GM21447 (cell line): ENCODE data around the gene ERO1A.
"Not testable (repeated sequence)": the region's sequence is repeated elsewhere in the genome, so short reads cannot be mapped to it uniquely, and the experiment has no call there.

Experiments used
- ATAC-seq: cut with Tn5 transposase; IDR thresholded peaks from one replicate; pipeline ENCODE4 v1.9.1; 2021; ENCODE audit not compliant: unreplicated experiment

The ERO1A gene, protein sequence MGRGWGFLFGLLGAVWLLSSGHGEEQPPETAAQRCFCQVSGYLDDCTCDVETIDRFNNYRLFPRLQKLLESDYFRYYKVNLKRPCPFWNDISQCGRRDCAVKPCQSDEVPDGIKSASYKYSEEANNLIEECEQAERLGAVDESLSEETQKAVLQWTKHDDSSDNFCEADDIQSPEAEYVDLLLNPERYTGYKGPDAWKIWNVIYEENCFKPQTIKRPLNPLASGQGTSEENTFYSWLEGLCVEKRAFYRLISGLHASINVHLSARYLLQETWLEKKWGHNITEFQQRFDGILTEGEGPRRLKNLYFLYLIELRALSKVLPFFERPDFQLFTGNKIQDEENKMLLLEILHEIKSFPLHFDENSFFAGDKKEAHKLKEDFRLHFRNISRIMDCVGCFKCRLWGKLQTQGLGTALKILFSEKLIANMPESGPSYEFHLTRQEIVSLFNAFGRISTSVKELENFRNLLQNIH

DNA sequence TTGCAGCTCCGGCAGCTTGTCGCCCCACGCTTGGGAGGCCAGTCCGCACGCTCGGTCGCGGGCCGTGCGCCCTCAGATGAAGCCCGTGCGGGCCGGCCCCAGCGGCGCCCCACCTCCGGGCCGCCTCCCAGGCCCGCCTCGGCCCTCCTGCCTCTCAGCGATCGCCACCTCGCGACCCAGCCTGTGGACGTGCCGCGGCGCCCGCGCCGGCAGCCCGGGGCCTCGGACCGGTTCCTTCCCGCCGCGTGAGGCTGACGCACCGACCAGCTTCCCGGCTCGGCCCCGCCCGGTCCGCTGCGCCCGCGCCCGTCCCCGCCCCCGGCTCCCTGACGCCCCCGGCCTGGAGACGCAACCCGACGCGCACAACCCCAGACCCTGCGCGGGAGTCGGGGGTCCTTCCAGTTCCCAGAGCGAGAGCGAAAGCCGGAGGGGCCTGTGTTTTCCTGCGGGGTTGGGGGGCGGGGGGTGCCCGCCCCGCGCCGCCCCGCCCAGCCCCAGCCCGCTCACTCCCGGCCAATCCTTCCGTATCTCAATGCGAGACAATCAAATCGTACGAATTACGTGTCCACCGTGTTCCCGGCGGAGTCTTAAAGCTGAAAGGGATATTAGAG lies at the start of gene ERO1A:
TSS of gene ERO1A (minus strand) at position 78 of the 611 bp plus-strand sequence. CDS start at position 1, 77 bp downstream.
- ATAC-seq = peak; percentile 57

DNA sequence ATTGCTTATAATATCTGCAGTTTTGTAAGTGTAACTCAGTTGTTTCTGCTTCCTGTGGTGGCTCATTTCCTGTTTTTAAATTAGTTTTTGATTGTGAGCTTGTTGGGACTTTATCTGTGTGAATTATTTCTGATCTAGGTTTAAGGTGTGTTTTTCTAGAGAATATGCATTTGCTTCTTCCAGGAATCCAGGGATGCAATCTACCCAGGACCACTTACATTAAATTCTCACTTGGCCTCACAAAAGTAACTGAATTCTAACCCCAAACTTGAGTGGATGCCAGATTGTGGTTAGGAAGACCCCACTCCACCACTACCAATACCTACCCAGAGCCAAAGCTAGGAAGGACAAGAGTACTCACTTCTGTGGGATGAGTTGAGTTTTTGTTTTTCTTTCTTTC lies 46.5 kb upstream of the ERO1A start:
- peak; percentile 44 for ATAC-seq

GRCh38 chr14:52740751-52741150 lies 45.4 kb upstream of the ERO1A start:
- ATAC-seq = no peak

- ATAC-seq = no peak
Observed at GRCh38 chr14:52738409-52738808, 43.1 kb upstream of the ERO1A start.

DNA sequence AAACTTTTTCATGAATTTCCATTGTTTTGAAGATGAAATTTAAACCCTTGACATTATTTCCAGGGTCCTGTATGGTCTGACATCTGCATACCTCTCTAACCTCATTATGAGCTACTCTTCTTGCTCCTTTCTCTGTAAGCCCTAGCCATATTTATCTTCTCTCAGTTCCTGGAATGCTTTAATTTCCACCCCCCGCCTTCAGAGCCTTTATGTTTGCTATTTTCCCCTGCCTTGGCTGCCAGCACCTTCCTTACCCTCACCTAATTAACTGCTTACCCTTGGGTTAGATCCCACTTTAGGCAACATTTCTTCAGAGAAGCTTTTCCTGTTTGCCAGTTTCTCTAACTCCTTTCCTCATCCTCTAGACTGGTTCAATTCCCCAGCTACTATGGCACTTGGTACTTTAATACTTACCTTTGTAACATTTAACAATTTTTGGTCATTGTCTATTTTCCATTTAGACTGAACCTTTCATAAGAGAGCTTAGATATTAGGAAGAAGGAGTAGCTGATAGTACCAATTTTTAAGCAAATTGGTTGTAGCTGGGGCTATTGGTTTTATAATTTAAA lies 40.6 kb upstream of the ERO1A start:
- ATAC-seq = no peak

GRCh38 chr14:52733824-52734223 lies 38.5 kb upstream of the ERO1A start:
- ATAC-seq = no peak

DNA sequence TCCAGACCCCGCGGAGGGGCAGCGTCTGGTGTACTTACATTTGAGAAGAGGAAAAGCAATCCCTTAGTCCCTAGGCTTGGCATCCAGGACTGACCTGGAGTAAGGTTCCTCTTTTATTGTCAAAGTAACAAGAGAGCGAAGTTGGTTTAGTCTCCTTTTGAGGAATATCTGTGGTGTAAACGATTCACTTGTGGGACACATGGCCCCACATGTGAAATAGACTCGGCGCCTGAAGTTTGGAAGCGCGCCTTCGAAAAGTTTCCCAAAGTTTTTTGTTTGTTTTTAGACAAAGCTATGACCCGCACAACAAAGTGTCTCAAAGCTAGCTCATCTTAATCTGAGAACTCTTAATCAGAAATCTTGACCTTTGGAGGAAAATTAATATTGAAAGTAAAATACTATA lies 35.4 kb upstream of the ERO1A start:
- no peak for ATAC-seq

- peak; percentile 89 for ATAC-seq
Observed at GRCh38 chr14:52729925-52730708, 34.8 kb upstream of the ERO1A start, which contains the start of gene STYX. STYX (plus strand) TSS chr14:52730166; CDS start chr14:52730475, 309 bp downstream.

GRCh38 chr14:52729585-52729924 lies 34.2 kb upstream of the ERO1A start:
- no peak for ATAC-seq

GRCh38 chr14:52729035-52729434 lies 33.7 kb upstream of the ERO1A start:
- ATAC-seq = not testable (repeated sequence)

DNA sequence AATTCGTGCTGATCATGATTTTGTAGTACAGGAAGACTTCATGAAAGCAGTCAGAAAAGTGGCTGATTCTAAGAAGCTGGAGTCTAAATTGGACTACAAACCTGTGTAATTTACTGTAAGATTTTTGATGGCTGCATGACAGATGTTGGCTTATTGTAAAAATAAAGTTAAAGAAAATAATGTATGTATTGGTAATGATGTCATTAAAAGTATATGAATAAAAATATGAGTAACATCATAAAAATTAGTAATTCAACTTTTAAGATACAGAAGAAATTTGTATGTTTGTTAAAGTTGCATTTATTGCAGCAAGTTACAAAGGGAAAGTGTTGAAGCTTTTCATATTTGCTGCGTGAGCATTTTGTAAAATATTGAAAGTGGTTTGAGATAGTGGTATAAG lies 32.2 kb upstream of the ERO1A start:
- ATAC-seq = not testable (repeated sequence)

GRCh38 chr14:52724360-52724644 lies 28.9 kb upstream of the ERO1A start:
- no peak for ATAC-seq

- no peak for ATAC-seq
Observed at GRCh38 chr14:52723514-52724359, 28.4 kb upstream of the ERO1A start.

DNA sequence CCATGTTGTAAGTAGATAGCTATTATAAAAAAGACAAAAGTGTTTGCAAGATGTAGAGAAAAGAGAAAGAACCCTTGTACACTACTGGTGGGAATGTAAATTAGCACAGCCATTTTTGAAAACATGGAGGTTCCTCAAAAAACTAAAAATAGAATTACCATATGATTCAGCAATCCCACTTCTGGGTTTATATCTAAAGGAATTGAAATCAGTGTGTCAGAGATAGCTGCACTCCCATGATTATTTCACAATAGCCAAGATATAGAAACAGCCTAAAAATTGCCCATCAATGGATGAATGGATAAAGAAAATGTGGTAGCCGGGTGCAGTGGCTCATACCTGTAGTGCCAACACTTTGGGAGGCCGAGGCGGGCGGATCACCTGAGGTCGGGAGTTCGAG lies 20.8 kb upstream of the ERO1A start:
- no peak for ATAC-seq

DNA sequence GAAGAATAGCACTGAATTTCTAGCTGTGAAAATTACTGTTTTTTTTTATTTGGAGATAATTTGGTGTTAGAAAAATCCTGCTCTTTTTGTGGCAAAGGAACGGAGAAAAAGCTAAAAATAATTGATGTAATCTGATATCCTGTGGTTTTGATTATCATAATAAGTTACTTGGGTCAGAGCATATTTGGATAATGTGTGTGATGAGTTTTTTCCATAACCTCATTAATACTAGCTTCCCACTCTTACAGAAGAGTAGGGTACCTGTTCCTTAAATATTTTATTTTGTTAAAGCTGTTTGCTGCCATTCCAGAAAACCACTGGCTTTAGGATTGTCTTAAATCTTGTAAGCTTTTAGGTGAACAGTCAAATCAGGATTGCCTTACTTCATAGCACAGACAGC lies 16.3 kb upstream of the ERO1A start:
- no peak for ATAC-seq

DNA sequence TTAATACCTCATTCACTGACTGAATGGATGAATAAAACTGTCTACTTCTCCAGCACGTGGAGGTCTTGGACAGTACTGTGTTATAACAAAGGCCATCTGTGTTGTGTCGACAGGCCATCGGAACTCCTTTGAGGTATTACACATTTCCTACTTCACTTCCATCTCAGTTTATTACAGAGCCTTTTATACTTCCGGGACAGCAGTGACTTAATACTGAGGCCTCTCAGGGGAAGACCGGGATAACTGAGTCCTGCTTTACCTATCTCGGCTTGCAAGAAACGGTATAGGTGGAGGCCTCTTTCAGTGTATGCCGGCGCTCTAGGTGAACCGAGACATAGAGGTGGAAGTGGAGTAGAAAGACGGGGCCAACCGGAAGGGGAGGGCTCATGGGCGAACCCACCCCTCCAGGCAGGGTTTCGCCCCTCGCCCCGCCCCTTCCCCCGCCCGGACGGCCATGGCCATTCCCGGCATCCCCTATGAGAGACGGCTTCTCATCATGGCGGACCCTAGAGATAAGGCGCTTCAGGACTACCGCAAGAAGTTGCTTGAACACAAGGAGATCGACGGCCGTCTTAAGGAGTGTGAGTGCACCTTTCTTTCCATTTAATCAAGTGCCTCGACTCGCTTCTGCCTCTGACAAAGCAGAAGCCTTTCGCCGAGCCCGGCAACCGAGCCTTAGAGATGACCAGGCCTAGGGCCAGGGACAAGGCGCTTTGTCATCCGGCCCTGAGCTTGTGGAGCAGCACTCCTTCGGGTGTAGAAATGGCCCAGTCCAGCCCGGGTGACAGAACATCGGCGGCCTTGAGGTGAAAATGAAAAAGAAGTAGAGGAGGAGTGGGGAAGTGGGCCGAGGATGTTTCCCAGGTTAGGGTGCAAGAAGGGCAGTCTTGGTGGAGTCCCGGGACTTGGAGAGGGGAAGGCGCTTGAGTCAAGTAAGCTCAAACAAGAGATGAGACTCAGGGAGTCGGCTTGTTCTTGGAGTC lies 11.7 kb upstream of the ERO1A start, which contains the start of gene PSMC6:
TSS of gene PSMC6 (plus strand) at position 477 of the 983 bp plus-strand sequence. CDS start at position 497, 20 bp downstream.
- peak; percentile 96 for ATAC-seq

DNA sequence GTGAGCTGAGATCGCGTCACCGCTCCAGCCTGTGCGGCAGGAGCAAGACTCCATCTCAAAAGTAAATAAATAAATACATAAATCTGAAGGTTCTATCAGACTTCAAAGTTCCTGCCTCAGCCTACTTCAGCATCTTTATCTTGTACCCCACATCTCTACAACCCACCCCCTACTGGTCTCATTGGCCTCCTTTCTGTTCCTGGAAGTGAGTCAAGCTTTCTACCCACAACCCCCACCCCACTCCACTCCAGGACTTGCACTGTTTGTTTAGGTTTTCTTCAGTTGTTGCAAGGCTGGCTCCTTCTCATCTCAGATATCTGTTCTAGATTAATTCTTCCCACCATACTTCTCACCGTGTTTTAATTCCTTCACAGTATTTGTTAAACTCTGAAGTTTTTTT lies 10.9 kb upstream of the ERO1A start:
- no peak for ATAC-seq

DNA sequence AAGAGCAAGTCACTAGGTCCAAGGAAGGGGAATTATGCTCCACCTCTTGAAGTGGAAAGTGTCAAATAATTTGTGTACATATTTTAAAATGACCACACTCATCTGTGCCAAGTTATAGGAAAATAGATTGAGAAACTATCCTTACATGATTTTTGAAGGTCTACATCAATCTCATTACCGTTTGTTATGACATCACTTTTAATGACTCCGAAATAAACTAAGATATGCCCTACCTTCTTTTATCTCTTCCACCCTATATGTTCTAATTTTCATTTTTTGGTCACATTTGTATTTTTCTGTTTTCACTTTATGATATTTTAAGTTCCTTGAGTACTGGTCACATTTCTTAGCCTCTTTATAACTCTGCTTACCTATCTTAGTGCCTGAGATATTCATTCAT lies 8.3 kb upstream of the ERO1A start:
- ATAC-seq = no peak

- ATAC-seq = no peak
Observed at GRCh38 chr14:52703225-52703624, 7.9 kb upstream of the ERO1A start.
